K562 (cell line): ENCODE data around the gene HNRNPM. TPM values are rescaled to one million over a fixed set of nuclear protein-coding genes. Genes with fewer than 3 reads are reported as not detected.
A peak's percentile ranks its signal among the peaks of the same experiment; 100 is the strongest.

ENCODE experiments used
- ATAC-seq: fragments of 200-7000 bp; cut with Tn5 transposase; 3 replicates; pipeline ENCODE4 v1.9.1; 2020; ENCODE audit warnings: moderate library complexity
- BruUV-seq: library from RNA; stranded (reverse); fragments of 400-500 nt; replicated peaks from 2 replicates; lab custom pipeline; 2021; lab: Mats Ljungman, UMichigan
- CTCF ChIA-PET: fragments of 300-600 bp; formaldehyde crosslinking; extraction: SDS; loops from one replicate; lab custom pipeline; 2021; ENCODE audit warnings: low intra/inter-chr PET ratio; lab: Yijun Ruan, JAX
- POLR2A ChIA-PET: fragments of 300-600, 350-650 bp; sonication (Branson Sonifier 250); formaldehyde crosslinking; extraction: SDS; loops from one replicate; lab custom pipeline; 2021; ENCODE audit warnings: antibody characterized with exemption, inconsistent platforms; lab: Yijun Ruan, JAX
- DNase-seq, 4 experiments: peaks; one replicate each; pipeline versions ENCODE4 v3.0.0 to v3.0.0-alpha.2; 2011 to 2018; ENCODE audit warnings: low spot score in 3 of 4, mixed read lengths in 3 of 4; ENCODE audit errors: extremely low read depth in 1 of 4
- FAIRE-seq: peaks from 2 replicates; lab custom pipeline; 2011; peaks lifted over from hg19 to GRCh38; lab: Jason Lieb, UNC
- H2AFZ ChIP-seq: 2 replicates; pipeline ENCODE4 v1.6.0; 2011; ENCODE audit warnings: low read depth, low read length, control low read depth, inconsistent platforms
- H3K27ac ChIP-seq: fragments of 200-600 bp; 3 replicates; pipeline ENCODE4 v1.8.0; 2011; ENCODE audit warnings: low read depth, mild to moderate bottlenecking, control low read depth, inconsistent platforms, low read length, moderate library complexity, mixed read lengths; ENCODE audit errors: extremely low read depth
- H3K27me3 ChIP-seq, 2 experiments: fragments of 300-600 bp in 1 of 2; 2 replicates in 1 of 2; 3 replicates in 1 of 2; pipeline versions ENCODE4 v1.6.0 to v1.8.0; 2011; ENCODE audit warnings: inconsistent platforms in 2 of 2, low read length in 2 of 2, mild to moderate bottlenecking in 1 of 2, mixed read lengths in 1 of 2, moderate library complexity in 1 of 2; ENCODE audit not compliant: control insufficient read depth in 2 of 2, insufficient read depth in 2 of 2
- H3K36me3 ChIP-seq: fragments of 300-600 bp; 3 replicates; pipeline ENCODE4 v1.8.0; 2011; ENCODE audit warnings: mild to moderate bottlenecking, low read length, inconsistent platforms; ENCODE audit not compliant: control insufficient read depth, insufficient read depth
- H3K4me1 ChIP-seq, 2 experiments: fragments of 200-600 bp in 1 of 2; replicated peaks in 1 of 2; 2 replicates in 1 of 2; 3 replicates in 1 of 2; pipeline versions ENCODE4 v1.5.1 to v1.8.0; 2011; ENCODE audit warnings: inconsistent platforms in 2 of 2, low read length in 2 of 2, mild to moderate bottlenecking in 1 of 2, mixed read lengths in 1 of 2, moderate library complexity in 1 of 2; ENCODE audit not compliant: control insufficient read depth in 2 of 2, insufficient read depth in 2 of 2
- H3K4me2 ChIP-seq: 2 replicates; pipeline ENCODE4 v1.6.1; 2011; ENCODE audit warnings: low read length, control low read depth, inconsistent platforms, mixed read lengths; ENCODE audit not compliant: insufficient read depth
- H3K4me3 ChIP-seq: fragments of 200-600 bp; sonication (generic), shearing (Covaris generic); 2 replicates; pipeline ENCODE4 v1.5.1; 2016; ENCODE audit warnings: control low read depth, inconsistent platforms
- H3K79me2 ChIP-seq: fragments of 200-600 bp; 3 replicates; pipeline ENCODE4 v1.8.0; 2011; ENCODE audit warnings: low read length, inconsistent platforms; ENCODE audit not compliant: control insufficient read depth, insufficient read depth
- H3K9ac ChIP-seq, 2 experiments: 2 replicates each; pipeline versions ENCODE4 v1.6.0 to v1.6.1; 2011; ENCODE audit warnings: low read depth in 2 of 2, low read length in 2 of 2, control low read depth in 1 of 2, inconsistent platforms in 1 of 2, mild to moderate bottlenecking in 1 of 2, mixed read lengths in 1 of 2; ENCODE audit not compliant: insufficient read depth in 1 of 2
- H3K9me1 ChIP-seq: one replicate; pipeline ENCODE4 v1.6.0; 2011; ENCODE audit warnings: inconsistent platforms, mild to moderate bottlenecking, low read length, moderate library complexity; ENCODE audit not compliant: control insufficient read depth, insufficient read depth
- H3K9me3 ChIP-seq: replicated peaks from 2 replicates; pipeline ENCODE4 v1.5.1; 2011; ENCODE audit warnings: low read depth, low read length, inconsistent platforms; ENCODE audit not compliant: control insufficient read depth, insufficient read depth
- H4K20me1 ChIP-seq: replicated peaks from 2 replicates; pipeline ENCODE4 v1.6.1; 2011; ENCODE audit warnings: low read length, inconsistent platforms, mixed read lengths; ENCODE audit not compliant: control insufficient read depth, insufficient read depth
- CEBPG ChIP-seq, 3 experiments: fragments of 200-800 bp in 1 of 3; sonication (Bioruptor generic) in 1 of 3; sonication (generic) in 1 of 3; formaldehyde crosslinking in 1 of 3; IDR thresholded peaks in 2 of 3; conservative IDR thresholded peaks in 1 of 3; 2 replicates each; pipeline versions ENCODE4 v1.6.1 to v1.8.0; 2016 to 2022; ENCODE audit warnings: missing compliant biosample characterization in 2 of 3, missing genetic modification characterization in 2 of 3, mild to moderate bottlenecking in 1 of 3, missing genetic modification reagents in 1 of 3
- EGR1 ChIP-seq: fragments of 450-650 bp; conservative IDR thresholded peaks from 2 replicates; pipeline ENCODE4 v1.6.1; 2017; ENCODE audit warnings: mild to moderate bottlenecking
- HEY1 ChIP-seq: fragments of 250-450 bp; sonication (Bioruptor Pico); IDR thresholded peaks from 2 replicates; pipeline ENCODE4 v1.5.0; 2020; ENCODE audit warnings: mild to moderate bottlenecking, moderate library complexity, borderline replicate concordance
- MLX ChIP-seq, 2 experiments: fragments of 450-650 bp in 1 of 2; sonication (generic) in 1 of 2; formaldehyde crosslinking; conservative IDR thresholded peaks; 2 replicates each; pipeline versions ENCODE4 v1.4.0 to v1.8.1; 2020 to 2022; ENCODE audit warnings: mild to moderate bottlenecking in 1 of 2, missing genetic modification reagents in 1 of 2
- POLR2G ChIP-seq: fragments of 200-400 bp; formaldehyde crosslinking; IDR thresholded peaks from 2 replicates; pipeline ENCODE4 v1.6.1; 2017; ENCODE audit warnings: low read depth, mild to moderate bottlenecking, antibody characterized with exemption, low read length, moderate library complexity
- RBM34 ChIP-seq: fragments of 200-400 bp; formaldehyde crosslinking; IDR thresholded peaks from 2 replicates; pipeline ENCODE4 v1.6.1; 2018; ENCODE audit warnings: low read length, borderline replicate concordance; ENCODE audit not compliant: insufficient read depth
- RNF219 ChIP-seq: fragments of 250-450 bp; sonication (Bioruptor Pico); IDR thresholded peaks from 2 replicates; pipeline ENCODE4 v1.5.0; 2022; ENCODE audit warnings: mild to moderate bottlenecking
- SMC3 ChIP-seq: conservative IDR thresholded peaks from 2 replicates; pipeline ENCODE4 v1.6.1; 2011; ENCODE audit warnings: low read depth, low read length, improper control_type of control experiment; ENCODE audit not compliant: insufficient read depth
- TAF15 ChIP-seq: fragments of 200-400 bp; formaldehyde crosslinking; IDR thresholded peaks from 2 replicates; pipeline ENCODE4 v1.6.1; 2017; ENCODE audit warnings: mild to moderate bottlenecking, low read depth, low read length, moderate library complexity
- VEZF1 ChIP-seq: fragments of 200-800 bp; sonication (Bioruptor generic); IDR thresholded peaks from 2 replicates; pipeline ENCODE4 v1.6.1; 2017; ENCODE audit warnings: missing genetic modification characterization, missing compliant biosample characterization
- ZNF124 ChIP-seq: sonication (generic); formaldehyde crosslinking; IDR thresholded peaks from 2 replicates; pipeline ENCODE4 v1.8.1; 2022; ENCODE audit warnings: missing genetic modification reagents
- ZNF280A ChIP-seq: fragments of 450-650 bp; IDR thresholded peaks from 2 replicates; pipeline ENCODE4 v1.6.1; 2018; ENCODE audit warnings: mild to moderate bottlenecking, low read depth; ENCODE audit not compliant: partially characterized antibody
- ZNF444 ChIP-seq: fragments of 250-450 bp; sonication (Bioruptor Pico); IDR thresholded peaks from 2 replicates; pipeline ENCODE4 v1.4.0; 2020; ENCODE audit warnings: mild to moderate bottlenecking, moderate library complexity
- ZNF696 ChIP-seq: fragments of 250-450 bp; sonication (Bioruptor Pico); conservative IDR thresholded peaks from 2 replicates; pipeline ENCODE4 v1.4.0; 2020; ENCODE audit warnings: mild to moderate bottlenecking, moderate library complexity
- ZNF830 ChIP-seq: fragments of 250-450 bp; sonication (Bioruptor Pico); IDR thresholded peaks from 2 replicates; pipeline ENCODE4 v1.5.0; 2021; ENCODE audit warnings: mild to moderate bottlenecking
- ZSCAN29 ChIP-seq: fragments of 450-650 bp; IDR thresholded peaks from 2 replicates; pipeline ENCODE4 v1.6.1; 2017
- WGBS: fragments of 100-300 bp; shearing (Covaris generic); methylation state at CpG from one replicate; pipeline ENCODE4 v1.1.6; 2016; ENCODE audit warnings: low coverage, mixed read lengths; ENCODE audit not compliant: insufficient coverage; ENCODE audit errors: missing lambda C conversion rate; 5-methylcytosine and 5-hydroxymethylcytosine counted together
- in situ Hi-C: fragments of 300-500 bp; cut with MboI; formaldehyde crosslinking; loops from 4 replicates; pipeline ENCODE4 v1.15.0; 2018; ENCODE audit warnings: inconsistent platforms, mixed read lengths
- intact Hi-C: fragments of 100-400 bp; cut with micrococcal nuclease; formaldehyde crosslinking; loops from 2 replicates; pipeline ENCODE4 v1.14.2; 2022
- polyA plus RNA-seq, 8 experiments: library from polyadenylated mRNA; depleted of rRNA in 4 of 8; stranded (reverse) in 5 of 8; unstranded in 3 of 8; fragments of >200 nt; fragmentation: Nextera tagmentation in 2 of 8; fragmentation: Illumina TruSeq in 1 of 8; extraction: Ambion mirVana in 2 of 8; extraction: Trizol in 1 of 8; gene quantifications; 2 replicates each; pipeline versions ENCODE4 v1.2.1 to v1.2.3, GENCODE V29; 2011 to 2014; ENCODE audit warnings: inconsistent platforms in 1 of 8, missing spikeins in 1 of 8
- total RNA-seq, 7 experiments: library from RNA; depleted of rRNA in 6 of 7; stranded (reverse); fragments of >200 nt in 6 of 7; fragmentation: Illumina TruSeq in 2 of 7; extraction: Trizol in 2 of 7; gene quantifications; 2 replicates each; pipeline versions ENCODE4 v1.2.1 to v1.2.3, GENCODE V29; 2011 to 2021; ENCODE audit warnings: low replicate concordance in 1 of 7

The HNRNPM gene
- total and polyA plus RNA-seq, 9 of the 15 experiments (the other 6 are each of a cell fraction or from before 2014, with no cell fraction given): 11.1 to 340 (median 195) TPM

- TF ChIP-seq VEZF1 (CRISPR knock-in tag): no peak
- TF ChIP-seq ZNF444: no peak
- no peak for TF ChIP-seq ZNF696
- no peak for TF ChIP-seq EGR1
- no peak for TF ChIP-seq ZNF280A
- no peak for TF ChIP-seq ZNF124 (CRISPR knock-in tag)
- TF ChIP-seq MLX (CRISPR knock-in tag; conservative IDR thresholded peaks at IDR 0.05): no peak
These were observed 36.8 kb downstream of the HNRNPM start (continued) for GRCh38 chr19:8481616-8482015.

GRCh38 chr19:8482696-8483095 lies 37.9 kb downstream of the HNRNPM start:
- no TSS peak for BruUV-seq
- 91% methylated on average over 11 of the region's 11 CpGs for WGBS
- no peak for FAIRE-seq
- Histone ChIP-seq H3K4me2 (no peak overlapping the region), H3K9me3 (no peaks in the 10 kb centered on the region), H3K4me1 (peaks cover 0 to 12% of the 10 kb centered on the region in 2 experiments; a peak in 1 of 5 replicates), H3K9me1 (no peaks in the 10 kb centered on the region), H4K20me1 (peaks cover 12% of the 10 kb centered on the region), H2AFZ (no peak overlapping the region), H3K27me3 (no peaks in the 10 kb centered on the region), H3K9ac (0 out of 4 replicates have a peak overlapping the region, but pooled peaks of 1 of the 2 experiments have one; percentile 36), H3K36me3 (peaks cover 91% of the 10 kb centered on the region), H3K79me2 (peaks cover 40% of the 10 kb centered on the region), H3K27ac (no peak overlapping the region), H3K4me3 (no peak overlapping the region)
- ChIA-PET POLR2A (interaction anchor here (0.6 to 1.6 kb wide), 11 partner anchors 8 to 38 kb away, joined by 3 to 5 read pairs (median 3); partner anchors contain the start of gene HNRNPM), CTCF (no interaction called here)
- ATAC-seq: no peak
- DNase-seq: no peak
- intact Hi-C loops (no loop called here), in situ Hi-C loops (no loop called here)
- no peak for TF ChIP-seq ZSCAN29
- no peak for TF ChIP-seq POLR2G
- no peak for TF ChIP-seq ZNF830 (CRISPR knock-in tag)
- TF ChIP-seq RBM34: no peak
- TF ChIP-seq TAF15: no peak
- no peak for TF ChIP-seq HEY1
- TF ChIP-seq SMC3: no peak
- no peak for TF ChIP-seq RNF219 (CRISPR knock-in tag)
- no peak for TF ChIP-seq CEBPG (CRISPR knock-in tag; IDR thresholded peaks at IDR 0.05)
- no peak for TF ChIP-seq CEBPG (tag; conservative IDR thresholded peaks at IDR 0.05 in 1 of 2, IDR thresholded peaks at IDR 0.05 in 1 of 2)
